MM.1S (cell line): Measurements from ENCODE around the gene SLC43A3.

ENCODE experiments used
- CTCF ChIP-seq: fragments of 300-600 bp; sonication (generic); IDR thresholded peaks from 2 replicates; pipeline ENCODE4 v1.5.1; 2016; ENCODE audit warnings: antibody characterized with exemption, low read length, mixed read lengths
- EZH2 ChIP-seq: fragments of 300-600 bp; sonication (generic); optimal IDR thresholded peaks from 2 replicates; pipeline ENCODE3; 2017; ENCODE audit warnings: low read depth, mild to moderate bottlenecking, antibody characterized with exemption, low read length, mixed read lengths

GRCh38 chr11:57391111-57391510 lies 35.8 kb downstream of the SLC43A3 start:
- no peak for TF ChIP-seq EZH2
- TF ChIP-seq CTCF: no peak
